Fibroblast of lung (primary cell): ENCODE measurements around the gene FAS. TPM values are rescaled to one million over a fixed set of nuclear protein-coding genes. Genes with fewer than 3 reads are reported as not detected.

Source experiments
- DNase-seq, 2 donors: peaks; one replicate each; pipeline versions ENCODE4 v3.0.0 to v3.0.0-alpha.2; 2010; ENCODE audit warnings: low read depth in 2 of 2
- H2AFZ ChIP-seq: 2 replicates; pipeline ENCODE4 v1.5.1; 2012; ENCODE audit warnings: low read length, control low read depth, inconsistent platforms
- H3K27ac ChIP-seq: 2 replicates; pipeline ENCODE4 v1.5.1; 2011; ENCODE audit warnings: low read length, control low read depth; ENCODE audit not compliant: insufficient read depth
- H3K27me3 ChIP-seq: 2 replicates; pipeline ENCODE4 v1.5.1; 2011; ENCODE audit warnings: mild to moderate bottlenecking, low read length; ENCODE audit not compliant: control insufficient read depth, insufficient read depth
- H3K36me3 ChIP-seq: 2 replicates; pipeline ENCODE4 v1.5.1; 2011; ENCODE audit warnings: low read length; ENCODE audit not compliant: control insufficient read depth, insufficient read depth
- H3K4me1 ChIP-seq: 2 replicates; pipeline ENCODE4 v1.5.1; 2011; ENCODE audit warnings: low read length; ENCODE audit not compliant: control insufficient read depth, insufficient read depth; ENCODE audit errors: extremely low read depth
- H3K4me2 ChIP-seq: 2 replicates; pipeline ENCODE4 v1.5.1; 2011; ENCODE audit warnings: low read length, control low read depth; ENCODE audit not compliant: insufficient read depth; ENCODE audit errors: extremely low read depth
- H3K4me3 ChIP-seq, 4 experiments: fragments of 200-600 bp in 1 of 4; sonication (generic) in 1 of 4; replicated peaks in 1 of 4; 2 replicates each; pipeline ENCODE4 v1.5.1; 2011 to 2016; ENCODE audit warnings: low read length in 4 of 4, low read depth in 3 of 4, mild to moderate bottlenecking in 3 of 4, control low read depth in 2 of 4, inconsistent platforms in 1 of 4, mixed read lengths in 1 of 4; ENCODE audit not compliant: insufficient read depth in 1 of 4; ENCODE audit errors: control extremely low read depth in 1 of 4
- H3K79me2 ChIP-seq: 2 replicates; pipeline ENCODE4 v1.5.1; 2012; ENCODE audit warnings: mild to moderate bottlenecking, low read length, inconsistent platforms; ENCODE audit not compliant: control insufficient read depth, insufficient read depth
- H3K9ac ChIP-seq: 2 replicates; pipeline ENCODE4 v1.5.1; 2011; ENCODE audit warnings: mild to moderate bottlenecking, low read length, control low read depth; ENCODE audit not compliant: insufficient read depth
- H3K9me3 ChIP-seq: 2 replicates; pipeline ENCODE4 v1.5.1; 2012; ENCODE audit warnings: low read depth, low read length; ENCODE audit not compliant: control insufficient read depth, insufficient read depth
- H4K20me1 ChIP-seq: 2 replicates; pipeline ENCODE4 v1.5.1; 2011; ENCODE audit warnings: low read length; ENCODE audit not compliant: control insufficient read depth, insufficient read depth; ENCODE audit errors: extremely low read depth
- EZH2 ChIP-seq: IDR thresholded peaks from 2 replicates; pipeline ENCODE4 v1.5.1; 2012; ENCODE audit warnings: low read length, control low read depth, mild to moderate bottlenecking; ENCODE audit errors: missing control alignments
- polyA plus RNA-seq, 2 donors: library from polyadenylated mRNA; depleted of rRNA in 1 of 2; stranded (reverse) in 1 of 2; unstranded in 1 of 2; fragments of >200 nt; gene quantifications; 2 replicates each; pipeline ENCODE4 v1.2.1, GENCODE V29; 2011 to 2012; ENCODE audit warnings: missing spikeins in 1 of 2
- total RNA-seq: library from RNA; depleted of rRNA; stranded (reverse); fragments of >200 nt; gene quantifications from 2 replicates; pipeline ENCODE4 v1.2.1, GENCODE V29; 2014
- TF ChIP-seq, protein P1 (sequence below), 2 donors: IDR thresholded peaks in 1 of 2; conservative IDR thresholded peaks in 1 of 2; 1 replicate in 1 of 2; 2 replicates in 1 of 2; pipeline ENCODE4 v1.5.1; 2011 to 2012; ENCODE audit warnings: low read length in 2 of 2, control low read depth in 1 of 2, inconsistent platforms in 1 of 2, low read depth in 1 of 2, mild to moderate bottlenecking in 1 of 2

Gene FAS
- total and polyA plus RNA-seq, 2 donors (not counting 1 experiment from before 2014, with no cell fraction given) = 77.8 to 124 TPM

DNA sequence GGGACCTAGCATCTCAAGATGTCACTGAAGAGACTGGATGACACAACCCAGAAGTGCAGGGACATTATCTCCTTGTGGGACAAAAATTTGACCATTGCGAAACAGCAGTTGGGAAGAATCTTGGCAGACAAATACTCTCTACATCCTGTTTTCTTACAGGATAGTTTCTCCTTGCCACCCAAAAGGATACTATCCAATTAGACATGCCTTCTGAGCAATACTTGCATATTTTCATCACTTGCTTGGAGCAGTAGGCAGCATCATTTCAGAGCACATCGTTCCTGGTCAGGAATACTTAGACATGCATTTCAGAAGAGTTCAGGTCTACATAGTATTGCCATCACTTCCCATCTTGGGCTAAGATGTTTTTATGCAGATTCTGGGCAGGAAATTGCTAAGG lies 56.8 kb downstream of the FAS start:
- H3K4me3 ChIP-seq = no peak overlapping the region
- H3K36me3 ChIP-seq = no peaks in the 10 kb centered on the region
- TF ChIP-seq, protein P1, sequence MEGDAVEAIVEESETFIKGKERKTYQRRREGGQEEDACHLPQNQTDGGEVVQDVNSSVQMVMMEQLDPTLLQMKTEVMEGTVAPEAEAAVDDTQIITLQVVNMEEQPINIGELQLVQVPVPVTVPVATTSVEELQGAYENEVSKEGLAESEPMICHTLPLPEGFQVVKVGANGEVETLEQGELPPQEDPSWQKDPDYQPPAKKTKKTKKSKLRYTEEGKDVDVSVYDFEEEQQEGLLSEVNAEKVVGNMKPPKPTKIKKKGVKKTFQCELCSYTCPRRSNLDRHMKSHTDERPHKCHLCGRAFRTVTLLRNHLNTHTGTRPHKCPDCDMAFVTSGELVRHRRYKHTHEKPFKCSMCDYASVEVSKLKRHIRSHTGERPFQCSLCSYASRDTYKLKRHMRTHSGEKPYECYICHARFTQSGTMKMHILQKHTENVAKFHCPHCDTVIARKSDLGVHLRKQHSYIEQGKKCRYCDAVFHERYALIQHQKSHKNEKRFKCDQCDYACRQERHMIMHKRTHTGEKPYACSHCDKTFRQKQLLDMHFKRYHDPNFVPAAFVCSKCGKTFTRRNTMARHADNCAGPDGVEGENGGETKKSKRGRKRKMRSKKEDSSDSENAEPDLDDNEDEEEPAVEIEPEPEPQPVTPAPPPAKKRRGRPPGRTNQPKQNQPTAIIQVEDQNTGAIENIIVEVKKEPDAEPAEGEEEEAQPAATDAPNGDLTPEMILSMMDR (conservative IDR thresholded peaks at IDR 0.05 in 1 of 2, IDR thresholded peaks at IDR 0.05 in 1 of 2; ENCODE audit: low read depth in 1 of 2, low read length in 2 of 2) = no peak
- TF ChIP-seq EZH2 = no peak
- no peak overlapping the region for H3K9ac ChIP-seq
- no peaks in the 10 kb centered on the region for H3K4me1 ChIP-seq
- no peak for DNase-seq
- H3K9me3 ChIP-seq = no peaks in the 10 kb centered on the region
- no peaks in the 10 kb centered on the region for H4K20me1 ChIP-seq
- no peaks in the 10 kb centered on the region for H3K27me3 ChIP-seq
- H2AFZ ChIP-seq = no peak overlapping the region
- no peaks in the 10 kb centered on the region for H3K79me2 ChIP-seq
- H3K4me2 ChIP-seq = no peak overlapping the region
- H3K27ac ChIP-seq = no peak overlapping the region

DNA sequence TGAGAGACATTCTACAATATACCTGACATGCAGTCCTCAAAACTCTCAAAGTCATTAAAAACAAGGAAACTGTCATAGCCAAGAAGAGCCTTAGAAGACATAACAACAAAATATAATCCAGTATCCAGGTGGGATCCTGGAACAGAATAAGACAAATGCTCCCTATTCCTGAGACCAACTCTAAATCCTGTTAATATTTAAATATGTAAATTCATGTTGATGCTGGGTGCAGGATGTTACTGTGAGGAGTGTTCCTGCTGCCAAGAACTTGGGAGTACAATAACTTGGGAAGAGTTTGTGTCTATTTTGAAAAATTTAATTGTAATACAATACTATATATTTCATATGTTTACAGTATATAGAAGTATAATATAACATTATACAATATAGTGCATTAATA lies 61.0 kb downstream of the FAS start:
- no peak for TF ChIP-seq EZH2
- TF ChIP-seq, protein P1 (conservative IDR thresholded peaks at IDR 0.05 in 1 of 2, IDR thresholded peaks at IDR 0.05 in 1 of 2; ENCODE audit: low read depth in 1 of 2, low read length in 2 of 2) = no peak
- H3K4me2 ChIP-seq = no peak overlapping the region
- no peaks in the 10 kb centered on the region for H3K36me3 ChIP-seq
- no peaks in the 10 kb centered on the region for H3K27me3 ChIP-seq
- H4K20me1 ChIP-seq = no peaks in the 10 kb centered on the region
- no peak for DNase-seq
- H2AFZ ChIP-seq = no peak overlapping the region
- H3K4me1 ChIP-seq = no peaks in the 10 kb centered on the region
- no peak overlapping the region for H3K27ac ChIP-seq
- H3K79me2 ChIP-seq = no peaks in the 10 kb centered on the region
- no peak overlapping the region for H3K9ac ChIP-seq
- H3K4me3 ChIP-seq = no peak overlapping the region
- no peaks in the 10 kb centered on the region for H3K9me3 ChIP-seq

DNA sequence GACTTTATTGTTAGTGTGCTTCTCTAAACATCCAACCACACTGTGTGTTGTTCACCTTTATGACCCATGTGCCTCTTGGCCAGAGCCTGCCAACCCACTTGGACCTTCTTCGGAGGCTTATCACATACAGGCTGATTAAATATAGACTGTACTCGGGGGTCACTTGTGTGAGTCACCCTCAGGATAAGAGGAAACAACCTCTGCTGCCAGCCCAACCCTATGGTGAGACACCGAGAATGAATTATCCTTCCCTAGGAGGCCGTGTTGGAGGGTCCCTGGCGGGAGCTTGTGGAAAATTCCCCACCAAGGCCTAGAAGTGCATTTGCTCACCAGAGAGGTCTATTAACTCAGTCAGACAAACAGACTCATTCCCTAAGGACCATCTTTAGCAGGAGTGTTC lies 63.0 kb downstream of the FAS start:
- peak in 1 of 2 donors; percentile 22 for DNase-seq

More for the DNA sequence above, 63.0 kb downstream of the FAS start:
- Histone ChIP-seq H3K79me2 (no peaks in the 10 kb centered on the region), H3K4me1 (no peaks in the 10 kb centered on the region), H3K4me3 (no peak overlapping the region), H2AFZ (no peak overlapping the region), H3K36me3 (no peaks in the 10 kb centered on the region), H3K9ac (no peak overlapping the region), H3K27me3 (no peaks in the 10 kb centered on the region), H3K27ac (no peak overlapping the region), H3K4me2 (no peak overlapping the region), H3K9me3 (no peaks in the 10 kb centered on the region), H4K20me1 (no peaks in the 10 kb centered on the region)
- TF ChIP-seq, protein P1 (conservative IDR thresholded peaks at IDR 0.05 in 1 of 2, IDR thresholded peaks at IDR 0.05 in 1 of 2; ENCODE audit: low read depth in 1 of 2, low read length in 2 of 2) = no peak
- no peak for TF ChIP-seq EZH2
